Measurements from ENCODE around the gene SMAD9.

The SMAD9 gene

GRCh38 chr13:36822785-36823184 is 97.3 kb downstream of the SMAD9 start:
- no peaks in the 10 kb centered on the region for H3K36me3 ChIP-seq (ENCODE audit: control insufficient read depth in 2 of 2, insufficient read depth in 2 of 2, low read length in 2 of 2)
- no peak overlapping the region for H3K9ac ChIP-seq (ENCODE audit: low read depth in 1 of 2, low read length in 2 of 2)
- peaks cover 8 to 9% of the 10 kb centered on the region in 2 donors for H3K4me1 ChIP-seq (ENCODE audit: control insufficient read depth in 2 of 2, insufficient read depth in 2 of 2, low read length in 2 of 2)
- no peaks in the 10 kb centered on the region for H3K27me3 ChIP-seq (ENCODE audit: control insufficient read depth in 2 of 2, insufficient read depth in 2 of 2, low read length in 2 of 2)
- H3K9me3 ChIP-seq (ENCODE audit: control insufficient read depth in 2 of 2, low read length in 2 of 2): no peaks in the 10 kb centered on the region
- H3K4me3 ChIP-seq (ENCODE audit: low read length in 2 of 2): no peak overlapping the region
- no peak overlapping the region for H3K27ac ChIP-seq (ENCODE audit: low read depth in 2 of 2, low read length in 2 of 2)

DNA sequence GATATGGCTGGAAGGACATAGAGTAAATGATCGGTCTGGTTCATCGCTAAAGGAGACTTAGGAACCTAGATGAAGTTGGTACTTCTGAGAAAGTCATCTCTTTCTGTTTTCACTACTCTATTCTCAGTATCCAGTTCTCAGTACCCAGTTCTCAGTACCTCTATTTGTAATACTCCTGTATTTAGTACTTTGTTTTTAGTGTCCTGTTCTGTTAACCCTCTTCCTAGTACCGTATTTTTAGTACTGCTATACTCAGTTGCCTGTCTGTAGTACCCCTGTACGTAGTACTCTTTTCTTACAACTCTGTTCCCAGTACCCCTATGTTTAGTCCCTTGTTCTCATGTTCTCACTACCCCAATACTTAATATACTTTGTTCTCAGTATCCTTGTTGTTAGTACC is 99.8 kb downstream of the SMAD9 start:
- H3K9ac ChIP-seq (ENCODE audit: low read depth in 1 of 2, low read length in 2 of 2): peak overlapping the region; percentile 54 to 78
- no peak overlapping the region for H3K27ac ChIP-seq (ENCODE audit: low read depth in 2 of 2, low read length in 2 of 2)

GRCh38 chr13:36819739-36820090 is 100.3 kb downstream of the SMAD9 start:
- peaks cover 8 to 9% of the 10 kb centered on the region in 2 donors for H3K4me1 ChIP-seq (ENCODE audit: control insufficient read depth in 2 of 2, insufficient read depth in 2 of 2, low read length in 2 of 2)
- peak overlapping the region; percentile 54 to 78 for H3K9ac ChIP-seq (ENCODE audit: low read depth in 1 of 2, low read length in 2 of 2)

More for the DNA sequence above, 99.8 kb downstream of the SMAD9 start:
- H3K4me3 ChIP-seq (ENCODE audit: low read length in 2 of 2): peak overlapping the region; percentile 70 to 95
- no peaks in the 10 kb centered on the region for H3K9me3 ChIP-seq (ENCODE audit: control insufficient read depth in 2 of 2, low read length in 2 of 2)
- no peaks in the 10 kb centered on the region for H3K27me3 ChIP-seq (ENCODE audit: control insufficient read depth in 2 of 2, insufficient read depth in 2 of 2, low read length in 2 of 2)
- H3K36me3 ChIP-seq (ENCODE audit: control insufficient read depth in 2 of 2, insufficient read depth in 2 of 2, low read length in 2 of 2): no peaks in the 10 kb centered on the region
- peaks cover 8 to 9% of the 10 kb centered on the region in 2 donors for H3K4me1 ChIP-seq (ENCODE audit: control insufficient read depth in 2 of 2, insufficient read depth in 2 of 2, low read length in 2 of 2)

GRCh38 chr13:36818804-36819738 is 101.0 kb downstream of the SMAD9 start, which contains the start of gene RFXAP:
Gene RFXAP, plus strand, starts transcription at chr13:36819222. Its CDS starts 136 bp downstream, at chr13:36819358.
- Histone ChIP-seq H3K27ac (ENCODE audit: low read depth in 2 of 2, low read length in 2 of 2) (peak within 1 kb of the TSS; percentile 8 to 61), H3K9ac (ENCODE audit: low read depth in 1 of 2, low read length in 2 of 2) (peak within 1 kb of the TSS; percentile 54 to 78), H3K4me1 (ENCODE audit: control insufficient read depth in 2 of 2, insufficient read depth in 2 of 2, low read length in 2 of 2) (peaks cover 8 to 9% of the 10 kb centered on the region in 2 donors), H3K9me3 (ENCODE audit: control insufficient read depth in 2 of 2, low read length in 2 of 2) (no peaks in the 10 kb centered on the region), H3K27me3 (ENCODE audit: control insufficient read depth in 2 of 2, insufficient read depth in 2 of 2, low read length in 2 of 2) (no peaks in the 10 kb centered on the region), H3K36me3 (ENCODE audit: control insufficient read depth in 2 of 2, insufficient read depth in 2 of 2, low read length in 2 of 2) (no peaks in the 10 kb centered on the region), H3K4me3 (ENCODE audit: low read length in 2 of 2) (peak within 1 kb of the TSS; percentile 70 to 95)

More at GRCh38 chr13:36819739-36820090, 100.3 kb downstream of the SMAD9 start:
- Histone ChIP-seq H3K36me3 (ENCODE audit: control insufficient read depth in 2 of 2, insufficient read depth in 2 of 2, low read length in 2 of 2) (no peaks in the 10 kb centered on the region), H3K27me3 (ENCODE audit: control insufficient read depth in 2 of 2, insufficient read depth in 2 of 2, low read length in 2 of 2) (no peaks in the 10 kb centered on the region), H3K27ac (ENCODE audit: low read depth in 2 of 2, low read length in 2 of 2) (peak overlapping the region in 1 of 2 donors; percentile 61), H3K9me3 (ENCODE audit: control insufficient read depth in 2 of 2, low read length in 2 of 2) (no peaks in the 10 kb centered on the region), H3K4me3 (ENCODE audit: low read length in 2 of 2) (peak overlapping the region; percentile 70 to 95)

GRCh38 chr13:36817996-36818803 is 101.8 kb downstream of the SMAD9 start:
- H3K27me3 ChIP-seq (ENCODE audit: control insufficient read depth in 2 of 2, insufficient read depth in 2 of 2, low read length in 2 of 2): no peaks in the 10 kb centered on the region
- H3K27ac ChIP-seq (ENCODE audit: low read depth in 2 of 2, low read length in 2 of 2): no peak overlapping the region
- peaks cover 8 to 9% of the 10 kb centered on the region in 2 donors for H3K4me1 ChIP-seq (ENCODE audit: control insufficient read depth in 2 of 2, insufficient read depth in 2 of 2, low read length in 2 of 2)
- no peaks in the 10 kb centered on the region for H3K36me3 ChIP-seq (ENCODE audit: control insufficient read depth in 2 of 2, insufficient read depth in 2 of 2, low read length in 2 of 2)
- peak overlapping the region; percentile 70 to 95 for H3K4me3 ChIP-seq (ENCODE audit: low read length in 2 of 2)
- no peaks in the 10 kb centered on the region for H3K9me3 ChIP-seq (ENCODE audit: control insufficient read depth in 2 of 2, low read length in 2 of 2)
- H3K9ac ChIP-seq (ENCODE audit: low read depth in 1 of 2, low read length in 2 of 2): peak overlapping the region; percentile 46 to 52

- Histone ChIP-seq H3K9ac (ENCODE audit: low read depth in 1 of 2, low read length in 2 of 2) (no peak overlapping the region), H3K4me1 (ENCODE audit: control insufficient read depth in 2 of 2, insufficient read depth in 2 of 2, low read length in 2 of 2) (peaks cover 3 to 5% of the 10 kb centered on the region in 2 donors), H3K4me3 (ENCODE audit: low read length in 2 of 2) (no peak overlapping the region), H3K9me3 (ENCODE audit: control insufficient read depth in 2 of 2, low read length in 2 of 2) (no peaks in the 10 kb centered on the region), H3K36me3 (ENCODE audit: control insufficient read depth in 2 of 2, insufficient read depth in 2 of 2, low read length in 2 of 2) (no peaks in the 10 kb centered on the region), H3K27ac (ENCODE audit: low read depth in 2 of 2, low read length in 2 of 2) (no peak overlapping the region), H3K27me3 (ENCODE audit: control insufficient read depth in 2 of 2, insufficient read depth in 2 of 2, low read length in 2 of 2) (no peaks in the 10 kb centered on the region)
Observed at GRCh38 chr13:36815062-36815461, 105.0 kb downstream of the SMAD9 start.

DNA sequence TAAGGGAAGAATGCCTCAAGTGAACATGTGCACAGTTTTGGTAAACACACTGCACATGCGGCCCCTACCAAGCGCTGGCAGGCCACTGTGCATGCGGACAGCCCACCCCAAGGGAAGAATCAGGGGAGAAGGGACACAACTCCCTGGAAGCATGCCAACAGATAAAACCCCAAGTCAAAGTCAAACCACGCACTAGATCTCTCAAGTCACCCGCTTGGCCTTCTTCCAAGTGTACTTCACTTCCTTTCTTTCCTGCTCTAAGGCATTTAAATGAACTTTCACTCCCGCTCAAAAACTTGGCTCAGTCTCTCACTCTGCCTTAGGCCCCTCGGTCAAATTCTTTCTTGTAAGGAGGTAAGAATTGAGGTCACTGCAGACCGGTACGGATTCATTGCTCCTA is 105.6 kb downstream of the SMAD9 start:
- no peaks in the 10 kb centered on the region for H3K9me3 ChIP-seq (ENCODE audit: control insufficient read depth in 2 of 2, low read length in 2 of 2)
- H3K4me3 ChIP-seq (ENCODE audit: low read length in 2 of 2): no peak overlapping the region
- H3K27ac ChIP-seq (ENCODE audit: low read depth in 2 of 2, low read length in 2 of 2): no peak overlapping the region
- H3K4me1 ChIP-seq (ENCODE audit: control insufficient read depth in 2 of 2, insufficient read depth in 2 of 2, low read length in 2 of 2): no peaks in the 10 kb centered on the region
- no peaks in the 10 kb centered on the region for H3K36me3 ChIP-seq (ENCODE audit: control insufficient read depth in 2 of 2, insufficient read depth in 2 of 2, low read length in 2 of 2)
- no peaks in the 10 kb centered on the region for H3K27me3 ChIP-seq (ENCODE audit: control insufficient read depth in 2 of 2, insufficient read depth in 2 of 2, low read length in 2 of 2)
- no peak overlapping the region for H3K9ac ChIP-seq (ENCODE audit: low read depth in 1 of 2, low read length in 2 of 2)

GRCh38 chr13:36813225-36813624 is 106.8 kb downstream of the SMAD9 start:
- Histone ChIP-seq H3K9me3 (ENCODE audit: control insufficient read depth in 2 of 2, low read length in 2 of 2) (no peaks in the 10 kb centered on the region), H3K27me3 (ENCODE audit: control insufficient read depth in 2 of 2, insufficient read depth in 2 of 2, low read length in 2 of 2) (no peaks in the 10 kb centered on the region), H3K36me3 (ENCODE audit: control insufficient read depth in 2 of 2, insufficient read depth in 2 of 2, low read length in 2 of 2) (no peaks in the 10 kb centered on the region), H3K4me3 (ENCODE audit: low read length in 2 of 2) (no peak overlapping the region), H3K4me1 (ENCODE audit: control insufficient read depth in 2 of 2, insufficient read depth in 2 of 2, low read length in 2 of 2) (no peaks in the 10 kb centered on the region), H3K27ac (ENCODE audit: low read depth in 2 of 2, low read length in 2 of 2) (no peak overlapping the region), H3K9ac (ENCODE audit: low read depth in 1 of 2, low read length in 2 of 2) (no peak overlapping the region)

DNA sequence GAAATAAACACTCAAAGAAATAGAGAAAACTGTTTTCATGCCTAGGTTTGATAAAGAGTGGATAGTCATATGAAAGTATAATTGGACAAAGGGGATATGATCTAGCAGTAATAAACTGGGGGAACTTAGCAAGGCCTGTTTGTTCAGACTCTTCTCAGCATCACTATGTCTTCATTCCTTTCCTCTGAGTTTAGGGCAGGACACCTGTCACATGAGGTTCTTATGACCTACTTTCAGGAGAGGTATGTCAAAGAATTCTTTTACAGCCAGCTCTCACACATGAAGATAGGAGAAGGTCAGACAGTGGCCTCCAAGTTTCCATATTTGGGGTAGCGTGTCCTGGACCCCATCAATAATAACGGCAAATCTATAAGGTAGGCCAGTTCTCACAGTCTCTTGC is 112.4 kb downstream of the SMAD9 start:
- H3K4me1 ChIP-seq (ENCODE audit: control insufficient read depth in 2 of 2, insufficient read depth in 2 of 2, low read length in 2 of 2): no peaks in the 10 kb centered on the region
- H3K36me3 ChIP-seq (ENCODE audit: control insufficient read depth in 2 of 2, insufficient read depth in 2 of 2, low read length in 2 of 2): no peaks in the 10 kb centered on the region

GRCh38 chr13:36806102-36806501 is 113.9 kb downstream of the SMAD9 start:
- Histone ChIP-seq H3K27ac (ENCODE audit: low read depth in 2 of 2, low read length in 2 of 2) (no peak overlapping the region), H3K36me3 (ENCODE audit: control insufficient read depth in 2 of 2, insufficient read depth in 2 of 2, low read length in 2 of 2) (no peaks in the 10 kb centered on the region), H3K4me3 (ENCODE audit: low read length in 2 of 2) (no peak overlapping the region), H3K27me3 (ENCODE audit: control insufficient read depth in 2 of 2, insufficient read depth in 2 of 2, low read length in 2 of 2) (no peaks in the 10 kb centered on the region), H3K4me1 (ENCODE audit: control insufficient read depth in 2 of 2, insufficient read depth in 2 of 2, low read length in 2 of 2) (no peaks in the 10 kb centered on the region), H3K9me3 (ENCODE audit: control insufficient read depth in 2 of 2, low read length in 2 of 2) (no peaks in the 10 kb centered on the region), H3K9ac (ENCODE audit: low read depth in 1 of 2, low read length in 2 of 2) (no peak overlapping the region)

More for the DNA sequence above, 112.4 kb downstream of the SMAD9 start:
- H3K27me3 ChIP-seq (ENCODE audit: control insufficient read depth in 2 of 2, insufficient read depth in 2 of 2, low read length in 2 of 2): no peaks in the 10 kb centered on the region
- no peaks in the 10 kb centered on the region for H3K9me3 ChIP-seq (ENCODE audit: control insufficient read depth in 2 of 2, low read length in 2 of 2)
- H3K27ac ChIP-seq (ENCODE audit: low read depth in 2 of 2, low read length in 2 of 2): no peak overlapping the region
- H3K4me3 ChIP-seq (ENCODE audit: low read length in 2 of 2): no peak overlapping the region
- H3K9ac ChIP-seq (ENCODE audit: low read depth in 1 of 2, low read length in 2 of 2): no peak overlapping the region

All from mucosa of rectum (tissue), 2 donors.